ENCODE data around the gene ZC3HAV1L.
"Not testable (repeated sequence)": the region's sequence is repeated elsewhere in the genome, so short reads cannot be mapped to it uniquely, and the experiment has no call there.

Gene ZC3HAV1L

GRCh38 chr7:139035586-139036353 lies at the start of gene ZC3HAV1L:
ZC3HAV1L (minus strand) TSS chr7:139036042; CDS start chr7:139036017, 25 bp downstream.
- peak; percentile 57 to 60 for DNase-seq (ENCODE audit: low read depth in 2 of 2)

- no peak for DNase-seq (ENCODE audit: low read depth in 2 of 2)
Measured at GRCh38 chr7:139084709-139085108, 48.9 kb upstream of the ZC3HAV1L start.

- no peak for DNase-seq (ENCODE audit: low read depth in 2 of 2)
Measured at GRCh38 chr7:139081584-139081983, 45.7 kb upstream of the ZC3HAV1L start.

GRCh38 chr7:139080905-139081304 lies 45.1 kb upstream of the ZC3HAV1L start:
- DNase-seq (ENCODE audit: low read depth in 2 of 2): no peak

- no peak for DNase-seq (ENCODE audit: low read depth in 2 of 2)
Measured at GRCh38 chr7:139079861-139080260, 44.0 kb upstream of the ZC3HAV1L start.

GRCh38 chr7:139078911-139079310 lies 43.1 kb upstream of the ZC3HAV1L start:
- DNase-seq (ENCODE audit: low read depth in 2 of 2): no peak

- no peak for DNase-seq (ENCODE audit: low read depth in 2 of 2)
Measured at GRCh38 chr7:139078399-139078798, 42.6 kb upstream of the ZC3HAV1L start.

GRCh38 chr7:139077706-139078105 lies 41.9 kb upstream of the ZC3HAV1L start:
- not testable (repeated sequence) for DNase-seq (ENCODE audit: low read depth in 2 of 2)

- no peak for DNase-seq (ENCODE audit: low read depth in 2 of 2)
Measured at GRCh38 chr7:139075871-139076686, 40.2 kb upstream of the ZC3HAV1L start.

- peak; percentile 37 to 50 for DNase-seq (ENCODE audit: low read depth in 2 of 2)
Measured at GRCh38 chr7:139075031-139075652, 39.3 kb upstream of the ZC3HAV1L start.

- no peak for DNase-seq (ENCODE audit: low read depth in 2 of 2)
Measured at GRCh38 chr7:139072796-139073195, 37.0 kb upstream of the ZC3HAV1L start.

GRCh38 chr7:139071680-139072079 lies 35.8 kb upstream of the ZC3HAV1L start:
- DNase-seq (ENCODE audit: low read depth in 2 of 2): no peak

- DNase-seq (ENCODE audit: low read depth in 2 of 2): no peak
Measured at GRCh38 chr7:139068544-139069399, 32.9 kb upstream of the ZC3HAV1L start.

- DNase-seq (ENCODE audit: low read depth in 2 of 2): no peak
Measured at GRCh38 chr7:139066315-139066714, 30.5 kb upstream of the ZC3HAV1L start.

GRCh38 chr7:139065323-139065722 lies 29.5 kb upstream of the ZC3HAV1L start:
- DNase-seq (ENCODE audit: low read depth in 2 of 2): no peak

- no peak for DNase-seq (ENCODE audit: low read depth in 2 of 2)
Measured at GRCh38 chr7:139061416-139061815, 25.6 kb upstream of the ZC3HAV1L start.

GRCh38 chr7:139060695-139061237 lies 24.9 kb upstream of the ZC3HAV1L start:
- no peak for DNase-seq (ENCODE audit: low read depth in 2 of 2)

- no peak for DNase-seq (ENCODE audit: low read depth in 2 of 2)
Measured at GRCh38 chr7:139059905-139060304, 24.1 kb upstream of the ZC3HAV1L start.

GRCh38 chr7:139058943-139059342 lies 23.1 kb upstream of the ZC3HAV1L start:
- no peak for DNase-seq (ENCODE audit: low read depth in 2 of 2)

- DNase-seq (ENCODE audit: low read depth in 2 of 2): no peak
Measured at GRCh38 chr7:139055674-139056073, 19.8 kb upstream of the ZC3HAV1L start.

- DNase-seq (ENCODE audit: low read depth in 2 of 2): not testable (repeated sequence)
Measured at GRCh38 chr7:139054656-139055055, 18.8 kb upstream of the ZC3HAV1L start.

Data from stimulated activated CD4-positive, alpha-beta T cell treated with anti-CD3 and anti-CD28 coated beads, Interleukin-4, amount 100 ng/mL, for 48 hours (primary cell).